SH-SY5Y (cell line): ENCODE data around the gene ZNF823.

ENCODE experiments used
- GATA2 ChIP-seq: IDR thresholded peaks from 2 replicates; pipeline ENCODE4 v1.6.1; 2011; ENCODE audit warnings: mild to moderate bottlenecking, low read depth, low read length
- GATA3 ChIP-seq: IDR thresholded peaks from 2 replicates; pipeline ENCODE4 v1.6.1; 2011; ENCODE audit warnings: low read depth, mild to moderate bottlenecking, low read length, moderate library complexity

ZNF823 gene

GRCh38 chr19:11738746-11739620 lies at the start of gene ZNF823:
Gene ZNF823, minus strand, starts transcription at chr19:11738946. Its CDS starts 127 bp downstream, at chr19:11738819.
- TF ChIP-seq GATA2: peak; percentile 68
- peak; percentile 21; the same call in 1 of the 2 replicates for TF ChIP-seq GATA3

GRCh38 chr19:11787536-11787935 lies 48.8 kb upstream of the ZNF823 start:
- no peak for TF ChIP-seq GATA2
- no peak for TF ChIP-seq GATA3

GRCh38 chr19:11784356-11784755 lies 45.6 kb upstream of the ZNF823 start:
- TF ChIP-seq GATA2 (no peak), GATA3 (no peak)

GRCh38 chr19:11783767-11784166 lies 45.0 kb upstream of the ZNF823 start:
- TF ChIP-seq GATA2: no peak
- TF ChIP-seq GATA3: no peak

- TF ChIP-seq GATA2: no peak
- TF ChIP-seq GATA3: no peak
Observed at GRCh38 chr19:11781295-11782057, 42.7 kb upstream of the ZNF823 start.

GRCh38 chr19:11780431-11781020 lies 41.8 kb upstream of the ZNF823 start:
- TF ChIP-seq GATA2 (no peak), GATA3 (no peak)

- TF ChIP-seq GATA2: no peak
- TF ChIP-seq GATA3: no peak
Observed at GRCh38 chr19:11769995-11770394, 31.2 kb upstream of the ZNF823 start.

GRCh38 chr19:11767633-11768133 lies 28.9 kb upstream of the ZNF823 start:
- TF ChIP-seq GATA3 (no peak), GATA2 (peak; percentile 75)

GRCh38 chr19:11766597-11767591 lies 28.1 kb upstream of the ZNF823 start, which contains the start of gene ZNF441:
Gene ZNF441, plus strand, starts transcription at chr19:11767000. Its CDS starts 194 bp downstream, at chr19:11767194.
- TF ChIP-seq GATA2: peak; percentile 41; the same call in 1 of the 2 replicates
- TF ChIP-seq GATA3: no peak

- TF ChIP-seq GATA2: no peak
- no peak for TF ChIP-seq GATA3
Observed at GRCh38 chr19:11763611-11764010, 24.9 kb upstream of the ZNF823 start.

GRCh38 chr19:11763117-11763516 lies 24.4 kb upstream of the ZNF823 start:
- TF ChIP-seq GATA2: no peak
- TF ChIP-seq GATA3: no peak

- TF ChIP-seq GATA2 (no peak), GATA3 (no peak)
Observed at GRCh38 chr19:11759805-11760204, 21.1 kb upstream of the ZNF823 start.

GRCh38 chr19:11756965-11757364 lies 18.2 kb upstream of the ZNF823 start:
- TF ChIP-seq GATA2 (no peak), GATA3 (no peak)

- no peak for TF ChIP-seq GATA2
- no peak for TF ChIP-seq GATA3
Observed at GRCh38 chr19:11754663-11755062, 15.9 kb upstream of the ZNF823 start.
